K562 (cell line): ENCODE data around the gene P2RX1. TPM values are rescaled to one million over a fixed set of nuclear protein-coding genes. Genes with fewer than 3 reads are reported as not detected.

Experiments
- BRD9 ChIP-seq: fragments of 450-650 bp; IDR thresholded peaks from 2 replicates; pipeline ENCODE4 v1.6.1; 2018; ENCODE audit warnings: low read depth; ENCODE audit not compliant: partially characterized antibody
- CHD4 ChIP-seq: fragments of 200-600 bp; sonication (generic); IDR thresholded peaks from 3 replicates; pipeline ENCODE4 v1.6.1; 2012; ENCODE audit warnings: low read depth, mild to moderate bottlenecking, mixed read lengths, low read length, inconsistent platforms; ENCODE audit not compliant: insufficient read depth, insufficient replicate concordance, poor library complexity, severe bottlenecking
- FOS ChIP-seq: IDR thresholded peaks from 3 replicates; pipeline ENCODE4 v1.6.1; 2011; ENCODE audit not compliant: insufficient read length; ENCODE audit errors: extremely low read depth
- FOSL1 ChIP-seq: fragments of 200-800 bp; sonication (Bioruptor generic); conservative IDR thresholded peaks from 2 replicates; pipeline ENCODE4 v1.6.1; 2016; ENCODE audit warnings: missing genetic modification characterization, missing compliant biosample characterization
- FOXJ3 ChIP-seq: sonication (generic); formaldehyde crosslinking; IDR thresholded peaks from 2 replicates; pipeline ENCODE4 v1.4.0; 2020; ENCODE audit warnings: mild to moderate bottlenecking, missing genetic modification reagents
- HDAC8 ChIP-seq: fragments of 450-650 bp; IDR thresholded peaks from 2 replicates; pipeline ENCODE4 v1.6.1; 2016; ENCODE audit warnings: mild to moderate bottlenecking, missing genetic modification characterization, moderate library complexity, missing compliant biosample characterization
- HIVEP1 ChIP-seq: fragments of 250-450 bp; sonication (Bioruptor Pico); IDR thresholded peaks from 2 replicates; pipeline ENCODE4 v1.4.0; 2020; ENCODE audit warnings: mild to moderate bottlenecking
- IFI16 ChIP-seq: fragments of 250-450 bp; sonication (Bioruptor Pico); IDR thresholded peaks from 2 replicates; pipeline ENCODE4 v2.1.2; 2022; ENCODE audit warnings: mild to moderate bottlenecking, inconsistent platforms
- KDM2B ChIP-seq: fragments of 250-450 bp; sonication (Bioruptor Pico); IDR thresholded peaks from 2 replicates; pipeline ENCODE4 v1.8.0; 2021; ENCODE audit warnings: mild to moderate bottlenecking, moderate library complexity
- MTF1 ChIP-seq: fragments of 250-450 bp; sonication (Bioruptor Pico); IDR thresholded peaks from 2 replicates; pipeline ENCODE4 v1.9.0; 2021; ENCODE audit warnings: moderate library complexity, mild to moderate bottlenecking, inconsistent platforms, borderline replicate concordance
- RB1 ChIP-seq: fragments of 450-650 bp; IDR thresholded peaks from 2 replicates; pipeline ENCODE4 v1.6.1; 2017; ENCODE audit warnings: low read depth, mild to moderate bottlenecking
- SMAD3 ChIP-seq: fragments of 450-650 bp; formaldehyde crosslinking; conservative IDR thresholded peaks from 2 replicates; pipeline ENCODE4 v1.4.0; 2020; ENCODE audit warnings: mild to moderate bottlenecking
- ZNF589 ChIP-seq: fragments of 200-800 bp; sonication (Bioruptor generic); IDR thresholded peaks from 2 replicates; pipeline ENCODE4 v1.6.1; 2016; ENCODE audit warnings: low read depth, missing genetic modification characterization, missing compliant biosample characterization
- ZNF668 ChIP-seq: fragments of 250-450 bp; sonication (Bioruptor Pico); IDR thresholded peaks from 2 replicates; pipeline ENCODE4 v1.8.0; 2022; ENCODE audit warnings: mild to moderate bottlenecking, inconsistent platforms
- polyA plus RNA-seq, 8 experiments: library from polyadenylated mRNA; depleted of rRNA in 4 of 8; stranded (reverse) in 5 of 8; unstranded in 3 of 8; fragments of >200 nt; fragmentation: Nextera tagmentation in 2 of 8; fragmentation: Illumina TruSeq in 1 of 8; extraction: Ambion mirVana in 2 of 8; extraction: Trizol in 1 of 8; gene quantifications; 2 replicates each; pipeline versions ENCODE4 v1.2.1 to v1.2.3, GENCODE V29; 2011 to 2014; ENCODE audit warnings: inconsistent platforms in 1 of 8, missing spikeins in 1 of 8
- total RNA-seq, 7 experiments: library from RNA; depleted of rRNA in 6 of 7; stranded (reverse); fragments of >200 nt in 6 of 7; fragmentation: Illumina TruSeq in 2 of 7; extraction: Trizol in 2 of 7; gene quantifications; 2 replicates each; pipeline versions ENCODE4 v1.2.1 to v1.2.3, GENCODE V29; 2011 to 2021; ENCODE audit warnings: low replicate concordance in 1 of 7
- TF ChIP-seq, protein P1 (sequence below): fragments of 250-450 bp; sonication (Bioruptor Pico); IDR thresholded peaks from 2 replicates; pipeline ENCODE4 v1.8.0; 2022; ENCODE audit warnings: inconsistent platforms
- TF ChIP-seq, protein P2 (sequence below), 2 experiments: fragments of 150-350 bp in 1 of 2; IDR thresholded peaks; 2 replicates each; pipeline ENCODE4 v1.6.1; 2012 to 2016; ENCODE audit warnings: low read depth in 2 of 2, low read length in 2 of 2, mild to moderate bottlenecking in 1 of 2, moderate library complexity in 1 of 2
- TF ChIP-seq, protein P3 (sequence below): fragments of 450-650 bp; formaldehyde crosslinking; IDR thresholded peaks from 2 replicates; pipeline ENCODE4 v1.4.0; 2020; ENCODE audit warnings: mild to moderate bottlenecking
- TF ChIP-seq, protein P4 (sequence below): fragments of 450-650 bp; IDR thresholded peaks from 2 replicates; pipeline ENCODE4 v1.6.1; 2017; ENCODE audit warnings: antibody characterized with exemption
- TF ChIP-seq, protein P5 (sequence below): fragments of 450-650 bp; formaldehyde crosslinking; IDR thresholded peaks from 2 replicates; pipeline ENCODE4 v1.4.0; 2022; ENCODE audit warnings: mild to moderate bottlenecking, moderate library complexity

Gene P2RX1
- total and polyA plus RNA-seq, 9 of the 15 experiments (the other 6 are each of a cell fraction or from before 2014, with no cell fraction given): 0.27 to 20.3 (median 10.3) TPM

DNA sequence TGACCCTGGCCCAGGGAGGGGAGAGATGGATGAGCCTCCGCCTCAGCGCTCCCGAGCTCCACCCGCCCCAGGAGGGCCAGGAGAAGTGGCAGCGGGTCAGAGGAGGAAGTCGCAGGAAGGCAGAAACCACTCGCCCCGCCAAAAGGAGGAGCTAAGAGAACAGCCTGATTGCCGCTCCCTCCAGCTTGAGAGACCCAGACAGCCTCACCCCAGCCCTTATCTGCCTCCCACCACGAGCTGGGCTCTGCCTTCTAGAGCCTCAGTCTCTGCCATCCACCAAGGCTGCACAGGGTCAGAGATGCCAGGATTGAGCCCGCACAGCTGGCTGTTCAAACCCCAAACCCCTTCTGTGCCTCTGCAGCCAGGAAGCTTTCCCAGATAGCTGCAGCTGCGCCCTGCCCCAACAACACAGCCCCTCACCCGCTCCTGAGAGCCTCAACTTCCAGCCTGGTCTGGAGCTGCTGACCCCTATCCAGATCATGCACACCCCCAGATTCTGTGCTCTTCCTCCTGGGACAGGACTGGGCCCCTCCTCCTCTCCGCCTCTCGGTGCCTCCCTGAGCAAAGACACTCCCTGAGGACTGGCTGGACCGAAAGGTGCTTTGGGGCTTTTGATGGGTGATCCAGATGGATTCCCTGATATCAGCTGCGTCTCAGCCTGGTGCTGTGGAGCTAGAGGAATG lies 49.0 kb upstream of the P2RX1 start (continued):
- TF ChIP-seq, protein P1, sequence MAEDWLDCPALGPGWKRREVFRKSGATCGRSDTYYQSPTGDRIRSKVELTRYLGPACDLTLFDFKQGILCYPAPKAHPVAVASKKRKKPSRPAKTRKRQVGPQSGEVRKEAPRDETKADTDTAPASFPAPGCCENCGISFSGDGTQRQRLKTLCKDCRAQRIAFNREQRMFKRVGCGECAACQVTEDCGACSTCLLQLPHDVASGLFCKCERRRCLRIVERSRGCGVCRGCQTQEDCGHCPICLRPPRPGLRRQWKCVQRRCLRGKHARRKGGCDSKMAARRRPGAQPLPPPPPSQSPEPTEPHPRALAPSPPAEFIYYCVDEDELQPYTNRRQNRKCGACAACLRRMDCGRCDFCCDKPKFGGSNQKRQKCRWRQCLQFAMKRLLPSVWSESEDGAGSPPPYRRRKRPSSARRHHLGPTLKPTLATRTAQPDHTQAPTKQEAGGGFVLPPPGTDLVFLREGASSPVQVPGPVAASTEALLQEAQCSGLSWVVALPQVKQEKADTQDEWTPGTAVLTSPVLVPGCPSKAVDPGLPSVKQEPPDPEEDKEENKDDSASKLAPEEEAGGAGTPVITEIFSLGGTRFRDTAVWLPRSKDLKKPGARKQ: no peak
- TF ChIP-seq HIVEP1 (CRISPR knock-in tag) (no peak), SMAD3 (no peak), FOXJ3 (no peak), FOSL1 (no peak), ZNF589 (CRISPR knock-in tag) (peak; percentile 27; the same call in 1 of the 2 replicates), RB1 (no peak), MTF1 (no peak), CHD4 (no peak), BRD9 (no peak), ZNF668 (CRISPR knock-in tag) (no peak), KDM2B (CRISPR knock-in tag) (no peak), IFI16 (CRISPR knock-in tag) (no peak), HDAC8 (tag) (no peak), FOS (no peak)
- TF ChIP-seq, protein P2, sequence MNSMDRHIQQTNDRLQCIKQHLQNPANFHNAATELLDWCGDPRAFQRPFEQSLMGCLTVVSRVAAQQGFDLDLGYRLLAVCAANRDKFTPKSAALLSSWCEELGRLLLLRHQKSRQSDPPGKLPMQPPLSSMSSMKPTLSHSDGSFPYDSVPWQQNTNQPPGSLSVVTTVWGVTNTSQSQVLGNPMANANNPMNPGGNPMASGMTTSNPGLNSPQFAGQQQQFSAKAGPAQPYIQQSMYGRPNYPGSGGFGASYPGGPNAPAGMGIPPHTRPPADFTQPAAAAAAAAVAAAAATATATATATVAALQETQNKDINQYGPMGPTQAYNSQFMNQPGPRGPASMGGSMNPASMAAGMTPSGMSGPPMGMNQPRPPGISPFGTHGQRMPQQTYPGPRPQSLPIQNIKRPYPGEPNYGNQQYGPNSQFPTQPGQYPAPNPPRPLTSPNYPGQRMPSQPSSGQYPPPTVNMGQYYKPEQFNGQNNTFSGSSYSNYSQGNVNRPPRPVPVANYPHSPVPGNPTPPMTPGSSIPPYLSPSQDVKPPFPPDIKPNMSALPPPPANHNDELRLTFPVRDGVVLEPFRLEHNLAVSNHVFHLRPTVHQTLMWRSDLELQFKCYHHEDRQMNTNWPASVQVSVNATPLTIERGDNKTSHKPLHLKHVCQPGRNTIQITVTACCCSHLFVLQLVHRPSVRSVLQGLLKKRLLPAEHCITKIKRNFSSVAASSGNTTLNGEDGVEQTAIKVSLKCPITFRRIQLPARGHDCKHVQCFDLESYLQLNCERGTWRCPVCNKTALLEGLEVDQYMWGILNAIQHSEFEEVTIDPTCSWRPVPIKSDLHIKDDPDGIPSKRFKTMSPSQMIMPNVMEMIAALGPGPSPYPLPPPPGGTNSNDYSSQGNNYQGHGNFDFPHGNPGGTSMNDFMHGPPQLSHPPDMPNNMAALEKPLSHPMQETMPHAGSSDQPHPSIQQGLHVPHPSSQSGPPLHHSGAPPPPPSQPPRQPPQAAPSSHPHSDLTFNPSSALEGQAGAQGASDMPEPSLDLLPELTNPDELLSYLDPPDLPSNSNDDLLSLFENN (IDR thresholded peaks at IDR 0.05; ENCODE audit: low read depth in 2 of 2, low read length in 2 of 2): 0 out of 4 replicates have a peak, but pooled peaks of 1 of the 2 experiments have one; percentile 32
- TF ChIP-seq, protein P3, sequence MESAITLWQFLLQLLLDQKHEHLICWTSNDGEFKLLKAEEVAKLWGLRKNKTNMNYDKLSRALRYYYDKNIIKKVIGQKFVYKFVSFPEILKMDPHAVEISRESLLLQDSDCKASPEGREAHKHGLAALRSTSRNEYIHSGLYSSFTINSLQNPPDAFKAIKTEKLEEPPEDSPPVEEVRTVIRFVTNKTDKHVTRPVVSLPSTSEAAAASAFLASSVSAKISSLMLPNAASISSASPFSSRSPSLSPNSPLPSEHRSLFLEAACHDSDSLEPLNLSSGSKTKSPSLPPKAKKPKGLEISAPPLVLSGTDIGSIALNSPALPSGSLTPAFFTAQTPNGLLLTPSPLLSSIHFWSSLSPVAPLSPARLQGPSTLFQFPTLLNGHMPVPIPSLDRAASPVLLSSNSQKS (CRISPR knock-in tag): no peak
- TF ChIP-seq, protein P4, sequence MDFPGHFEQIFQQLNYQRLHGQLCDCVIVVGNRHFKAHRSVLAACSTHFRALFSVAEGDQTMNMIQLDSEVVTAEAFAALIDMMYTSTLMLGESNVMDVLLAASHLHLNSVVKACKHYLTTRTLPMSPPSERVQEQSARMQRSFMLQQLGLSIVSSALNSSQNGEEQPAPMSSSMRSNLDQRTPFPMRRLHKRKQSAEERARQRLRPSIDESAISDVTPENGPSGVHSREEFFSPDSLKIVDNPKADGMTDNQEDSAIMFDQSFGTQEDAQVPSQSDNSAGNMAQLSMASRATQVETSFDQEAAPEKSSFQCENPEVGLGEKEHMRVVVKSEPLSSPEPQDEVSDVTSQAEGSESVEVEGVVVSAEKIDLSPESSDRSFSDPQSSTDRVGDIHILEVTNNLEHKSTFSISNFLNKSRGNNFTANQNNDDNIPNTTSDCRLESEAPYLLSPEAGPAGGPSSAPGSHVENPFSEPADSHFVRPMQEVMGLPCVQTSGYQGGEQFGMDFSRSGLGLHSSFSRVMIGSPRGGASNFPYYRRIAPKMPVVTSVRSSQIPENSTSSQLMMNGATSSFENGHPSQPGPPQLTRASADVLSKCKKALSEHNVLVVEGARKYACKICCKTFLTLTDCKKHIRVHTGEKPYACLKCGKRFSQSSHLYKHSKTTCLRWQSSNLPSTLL: no peak
- TF ChIP-seq, protein P5, sequence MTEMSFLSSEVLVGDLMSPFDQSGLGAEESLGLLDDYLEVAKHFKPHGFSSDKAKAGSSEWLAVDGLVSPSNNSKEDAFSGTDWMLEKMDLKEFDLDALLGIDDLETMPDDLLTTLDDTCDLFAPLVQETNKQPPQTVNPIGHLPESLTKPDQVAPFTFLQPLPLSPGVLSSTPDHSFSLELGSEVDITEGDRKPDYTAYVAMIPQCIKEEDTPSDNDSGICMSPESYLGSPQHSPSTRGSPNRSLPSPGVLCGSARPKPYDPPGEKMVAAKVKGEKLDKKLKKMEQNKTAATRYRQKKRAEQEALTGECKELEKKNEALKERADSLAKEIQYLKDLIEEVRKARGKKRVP (CRISPR knock-in tag): no peak
